ENCODE data around the gene ARHGAP26.

ARHGAP26 gene

DNA sequence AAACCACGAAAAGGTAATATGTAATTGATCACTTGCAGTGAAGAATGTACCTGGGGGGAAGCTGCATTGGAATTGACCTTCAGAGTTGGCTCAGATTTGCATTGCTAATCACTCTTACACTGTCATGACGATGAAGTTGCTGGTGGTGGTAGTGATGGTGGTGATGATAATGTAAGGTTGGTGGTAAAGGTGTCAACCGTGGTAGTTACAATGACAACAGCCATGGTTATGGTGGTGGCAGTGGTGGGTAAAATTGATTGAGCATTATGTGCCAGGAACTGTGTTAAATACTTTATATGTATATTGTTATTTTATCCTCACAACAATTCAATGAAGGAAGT lies 350.9 kb downstream of the ARHGAP26 start:
- TF ChIP-seq, protein P1, sequence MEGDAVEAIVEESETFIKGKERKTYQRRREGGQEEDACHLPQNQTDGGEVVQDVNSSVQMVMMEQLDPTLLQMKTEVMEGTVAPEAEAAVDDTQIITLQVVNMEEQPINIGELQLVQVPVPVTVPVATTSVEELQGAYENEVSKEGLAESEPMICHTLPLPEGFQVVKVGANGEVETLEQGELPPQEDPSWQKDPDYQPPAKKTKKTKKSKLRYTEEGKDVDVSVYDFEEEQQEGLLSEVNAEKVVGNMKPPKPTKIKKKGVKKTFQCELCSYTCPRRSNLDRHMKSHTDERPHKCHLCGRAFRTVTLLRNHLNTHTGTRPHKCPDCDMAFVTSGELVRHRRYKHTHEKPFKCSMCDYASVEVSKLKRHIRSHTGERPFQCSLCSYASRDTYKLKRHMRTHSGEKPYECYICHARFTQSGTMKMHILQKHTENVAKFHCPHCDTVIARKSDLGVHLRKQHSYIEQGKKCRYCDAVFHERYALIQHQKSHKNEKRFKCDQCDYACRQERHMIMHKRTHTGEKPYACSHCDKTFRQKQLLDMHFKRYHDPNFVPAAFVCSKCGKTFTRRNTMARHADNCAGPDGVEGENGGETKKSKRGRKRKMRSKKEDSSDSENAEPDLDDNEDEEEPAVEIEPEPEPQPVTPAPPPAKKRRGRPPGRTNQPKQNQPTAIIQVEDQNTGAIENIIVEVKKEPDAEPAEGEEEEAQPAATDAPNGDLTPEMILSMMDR (IDR thresholded peaks at IDR 0.05; ENCODE audit: low read depth, low read length, missing control alignments): no peak
- no peak overlapping the region for H3K4me3 ChIP-seq (ENCODE audit: low read depth, low read length)
- no peak for DNase-seq (ENCODE audit: low read depth)

DNA sequence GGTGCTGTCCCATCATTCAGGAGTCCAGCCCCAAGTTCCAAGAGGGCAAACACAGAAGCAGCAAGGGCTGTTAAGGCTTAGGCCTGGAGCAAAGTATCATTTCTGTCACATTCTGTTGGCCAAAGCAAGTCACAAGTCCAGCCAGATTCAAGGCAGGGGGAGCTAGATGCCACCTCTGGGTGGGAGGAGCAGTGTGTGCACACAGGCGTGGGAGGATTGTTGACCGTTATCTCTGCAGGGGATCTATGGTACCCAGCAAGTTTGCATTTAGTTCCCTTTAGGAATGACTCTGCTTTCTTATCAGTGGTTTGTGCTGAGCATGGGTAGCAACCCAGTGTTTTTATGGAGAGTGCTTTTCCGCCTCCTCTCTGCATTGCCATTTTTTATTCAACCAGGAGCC lies 354.4 kb downstream of the ARHGAP26 start:
- DNase-seq (ENCODE audit: low read depth): no peak
- TF ChIP-seq, protein P1 (IDR thresholded peaks at IDR 0.05; ENCODE audit: low read depth, low read length, missing control alignments): no peak
- no peak overlapping the region for H3K4me3 ChIP-seq (ENCODE audit: low read depth, low read length)

DNA sequence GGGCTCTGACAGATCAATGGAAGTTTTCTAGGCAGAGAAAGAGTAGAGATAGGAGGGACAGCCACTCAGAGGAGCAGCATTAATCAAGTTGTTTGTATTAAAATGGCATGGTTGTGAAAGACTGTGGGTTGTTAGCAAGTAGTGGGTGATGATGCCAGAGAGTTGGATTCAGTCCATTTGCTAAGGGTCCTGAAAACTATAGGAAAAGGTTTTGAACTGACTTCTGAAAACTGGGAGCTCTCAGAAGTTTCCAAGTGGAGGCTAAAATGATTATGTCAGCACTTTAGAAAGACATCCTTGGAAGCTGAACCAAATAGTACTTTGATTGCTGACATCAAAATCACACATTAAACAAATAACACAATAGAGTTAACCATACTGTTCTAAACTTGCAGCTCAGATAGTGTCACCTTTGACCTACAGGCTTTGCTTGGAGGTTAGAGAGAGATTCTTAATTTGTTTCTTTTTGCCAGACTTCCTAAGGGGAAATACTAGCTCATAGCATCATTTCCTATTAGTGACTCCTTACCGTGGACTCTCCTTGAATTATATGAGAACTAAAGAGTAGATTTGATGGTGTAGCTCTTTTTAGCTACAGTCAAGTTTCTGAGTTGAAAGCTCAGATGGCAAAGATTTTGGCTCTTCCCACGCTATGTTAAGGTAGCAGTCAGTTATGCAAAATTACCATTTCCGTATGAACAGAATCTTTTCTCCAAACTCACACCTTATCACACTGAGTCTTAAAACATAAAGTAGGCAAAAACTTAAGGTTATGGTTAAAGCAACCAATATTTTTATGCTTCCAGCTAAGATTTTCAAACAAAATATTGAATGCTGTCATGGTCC lies 356.2 kb downstream of the ARHGAP26 start:
- no peak overlapping the region for H3K4me3 ChIP-seq (ENCODE audit: low read depth, low read length)
- TF ChIP-seq, protein P1 (IDR thresholded peaks at IDR 0.05; ENCODE audit: low read depth, low read length, missing control alignments): no peak
- DNase-seq (ENCODE audit: low read depth): no peak

DNA sequence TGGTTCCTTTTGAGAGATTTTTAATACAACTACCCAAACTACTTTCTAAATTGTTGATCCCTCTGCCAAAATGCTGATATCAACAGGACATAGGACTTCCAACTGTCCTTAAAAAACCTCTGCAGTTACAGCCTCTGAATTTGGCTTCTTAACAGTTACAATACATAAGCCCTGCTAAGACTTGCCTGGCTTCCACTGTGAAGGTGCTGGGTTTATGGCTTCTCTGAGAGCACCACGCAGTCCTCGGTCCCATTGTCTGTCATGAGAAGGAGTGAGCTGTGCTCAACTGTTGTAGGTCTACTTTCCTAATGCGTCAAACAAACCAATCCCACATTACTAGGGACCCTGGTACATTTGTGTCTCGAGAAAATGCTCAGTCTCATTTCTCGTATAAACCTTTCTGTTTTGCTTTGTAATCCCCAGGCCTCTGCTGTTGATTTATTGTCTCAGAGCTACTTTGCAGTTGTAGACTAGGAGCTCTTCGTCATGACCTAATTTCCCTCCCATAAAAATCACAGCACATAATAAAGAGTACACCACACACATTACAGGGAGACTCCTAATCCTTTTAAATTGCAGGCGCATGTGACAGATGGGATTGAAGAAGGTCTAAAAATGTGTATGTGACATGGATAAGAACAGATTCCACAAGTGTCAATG lies 358.4 kb downstream of the ARHGAP26 start:
- TF ChIP-seq, protein P1 (IDR thresholded peaks at IDR 0.05; ENCODE audit: low read depth, low read length, missing control alignments): no peak
- DNase-seq (ENCODE audit: low read depth): no peak

DNA sequence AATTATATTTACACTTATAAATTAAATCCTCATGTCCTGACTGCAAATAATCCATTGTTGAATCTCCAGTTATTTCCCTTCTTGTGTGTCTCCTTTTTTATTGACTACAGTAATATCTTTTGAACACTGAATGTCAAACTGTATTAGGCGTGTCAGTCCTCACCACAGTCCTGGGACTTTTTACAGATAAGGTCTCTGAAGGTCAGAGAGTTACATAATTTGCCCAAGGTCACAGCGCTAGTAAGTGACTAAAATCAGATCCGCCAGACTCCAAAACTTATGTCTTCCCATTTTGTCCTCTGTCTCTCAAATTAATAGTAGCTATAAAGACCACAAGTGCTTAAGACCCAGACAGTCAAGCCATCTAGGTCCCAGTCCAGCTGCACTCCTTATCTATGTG lies 359.0 kb downstream of the ARHGAP26 start:
- no peak overlapping the region for H3K4me3 ChIP-seq (ENCODE audit: low read depth, low read length)
- no peak for DNase-seq (ENCODE audit: low read depth)
- TF ChIP-seq, protein P1 (IDR thresholded peaks at IDR 0.05; ENCODE audit: low read depth, low read length, missing control alignments): no peak

More for the DNA sequence above, 358.4 kb downstream of the ARHGAP26 start:
- no peak overlapping the region for H3K4me3 ChIP-seq (ENCODE audit: low read depth, low read length)

DNA sequence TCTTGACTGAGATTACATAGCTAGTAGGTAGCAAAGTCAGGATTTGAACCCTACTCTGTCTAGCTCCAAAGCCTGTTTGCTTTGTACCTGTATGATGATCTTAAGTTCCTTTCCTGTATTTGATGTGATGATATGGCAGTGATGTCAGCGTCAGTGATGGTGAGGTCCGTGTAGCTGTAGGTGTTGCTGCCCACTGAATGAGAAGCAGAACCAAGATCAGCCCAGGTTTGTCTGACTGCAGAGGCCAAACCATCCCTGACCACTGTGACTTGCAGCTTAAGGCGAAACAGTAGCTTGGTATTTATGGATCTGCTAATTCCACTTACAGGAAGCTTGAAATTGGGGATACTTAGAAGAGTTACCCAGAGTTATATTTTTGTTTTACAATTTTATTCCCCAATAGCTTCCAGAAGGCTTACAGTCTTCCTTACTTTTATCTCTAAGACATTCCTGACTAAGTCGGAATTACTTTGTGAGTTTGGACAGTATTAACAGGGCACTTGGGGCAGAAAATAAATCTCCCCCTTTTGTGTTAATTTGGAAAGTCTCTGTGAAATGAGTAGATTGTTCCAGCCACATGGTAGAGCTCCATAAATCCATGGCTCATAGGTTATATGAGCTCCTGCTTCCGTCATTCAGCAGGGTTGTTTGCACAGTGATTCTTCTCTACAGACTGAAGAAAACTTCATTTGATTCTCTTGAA lies 359.9 kb downstream of the ARHGAP26 start:
- no peak for DNase-seq (ENCODE audit: low read depth)
- TF ChIP-seq, protein P1 (IDR thresholded peaks at IDR 0.05; ENCODE audit: low read depth, low read length, missing control alignments): no peak
- H3K4me3 ChIP-seq (ENCODE audit: low read depth, low read length): no peak overlapping the region
